HG03460 (cell line): ENCODE data around the gene EPHA8.

Source experiments
- ATAC-seq: cut with Tn5 transposase; IDR thresholded peaks from one replicate; pipeline ENCODE4 v1.9.1; 2021; ENCODE audit not compliant: unreplicated experiment

Gene EPHA8

DNA sequence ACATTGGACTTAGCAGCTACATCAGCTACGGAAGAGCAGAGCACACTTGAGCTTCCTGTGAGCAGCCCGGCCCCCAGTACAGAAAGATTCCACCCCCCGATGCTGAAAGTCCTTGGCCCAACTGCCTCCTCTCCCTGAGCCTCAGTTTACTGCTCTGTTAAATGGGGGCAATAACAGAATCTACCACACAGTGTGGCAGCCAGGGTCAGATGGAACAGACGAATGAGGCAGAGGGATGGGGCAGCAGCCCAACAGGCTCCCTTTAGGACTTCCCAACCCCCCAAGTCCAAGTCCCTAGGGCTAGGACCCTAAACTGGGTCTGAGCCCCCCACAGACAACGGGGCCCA lies 50.3 kb downstream of the EPHA8 start:
- ATAC-seq = no peak

DNA sequence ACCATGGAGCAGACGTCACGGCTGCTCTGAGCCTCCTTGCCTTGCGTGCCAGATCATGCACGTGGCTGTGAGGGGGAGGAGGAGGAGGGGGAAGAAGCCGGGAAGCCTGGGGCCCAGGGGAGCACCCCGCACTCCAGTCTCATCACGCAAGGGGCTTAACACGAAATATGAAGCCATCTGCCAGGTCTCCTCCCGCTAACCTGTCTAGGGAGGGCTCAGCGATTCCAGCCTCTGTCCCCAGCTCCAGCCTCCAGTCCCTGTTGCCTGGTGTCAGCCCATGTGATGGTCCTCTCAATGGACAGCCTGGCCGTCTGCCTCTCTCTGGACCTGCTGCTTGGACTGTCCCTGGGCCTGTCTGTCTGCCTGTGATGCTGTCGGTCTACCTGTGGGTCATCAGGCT lies 50.7 kb downstream of the EPHA8 start:
- no peak for ATAC-seq

DNA sequence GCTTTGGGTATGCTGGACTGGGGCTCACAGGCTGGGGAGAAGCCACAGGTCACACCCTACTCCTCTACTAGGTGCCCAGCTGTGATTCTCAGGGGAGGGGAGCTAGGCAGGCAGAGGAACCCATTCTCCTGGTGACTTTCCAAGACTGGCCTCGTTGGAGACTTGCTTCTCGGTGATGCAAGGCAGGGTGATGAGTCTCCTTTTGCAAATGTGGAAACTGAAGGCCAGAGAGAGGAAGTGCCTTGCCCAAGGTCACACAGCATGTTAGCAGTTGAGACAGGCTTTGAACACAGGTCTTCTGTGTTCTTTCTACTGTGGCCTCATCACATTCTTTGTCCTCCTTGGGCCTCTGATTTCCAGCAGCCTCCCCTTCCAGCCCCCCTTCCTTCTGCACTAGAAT lies 52.6 kb downstream of the EPHA8 start:
- ATAC-seq = no peak

DNA sequence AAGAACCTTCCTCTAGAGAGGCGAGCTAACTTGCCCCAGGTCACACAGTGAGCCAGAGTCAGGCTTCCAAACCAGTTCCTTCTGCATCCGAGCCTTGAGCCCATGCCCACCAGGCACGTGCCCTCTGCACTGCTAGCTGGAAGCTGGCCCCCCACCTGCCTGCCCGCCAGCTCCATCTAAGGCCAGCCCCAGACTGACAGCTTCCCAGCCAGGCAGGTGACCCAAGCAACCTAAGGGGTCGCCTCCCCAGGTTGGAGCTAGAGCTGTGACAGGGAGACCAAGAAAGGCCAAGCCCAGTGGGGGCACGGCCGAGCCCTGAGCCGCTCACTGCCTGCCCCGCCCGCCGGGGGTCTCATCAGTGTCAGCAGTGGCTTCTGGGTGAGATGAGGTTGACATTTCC lies 53.3 kb downstream of the EPHA8 start:
- no peak for ATAC-seq

DNA sequence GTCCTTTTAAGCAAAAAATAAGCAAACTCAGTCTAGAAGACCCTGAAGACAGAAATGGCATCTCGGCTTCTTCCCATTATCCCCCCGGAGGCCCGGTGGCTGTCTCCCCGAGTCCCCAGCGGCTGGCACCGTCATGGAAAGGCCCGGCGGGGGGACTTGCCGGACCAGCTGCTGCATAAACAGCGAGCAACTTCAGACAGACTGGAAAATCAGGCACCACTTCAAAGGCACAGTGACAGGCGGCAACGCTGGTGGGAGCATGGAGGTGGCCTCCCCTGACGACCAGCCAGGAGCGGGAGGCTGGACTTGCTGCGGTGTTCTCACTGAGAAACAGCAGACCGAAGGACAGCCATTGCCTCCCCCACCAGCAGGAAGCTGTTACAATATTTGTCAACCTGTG lies 54.8 kb downstream of the EPHA8 start:
- ATAC-seq = no peak

DNA sequence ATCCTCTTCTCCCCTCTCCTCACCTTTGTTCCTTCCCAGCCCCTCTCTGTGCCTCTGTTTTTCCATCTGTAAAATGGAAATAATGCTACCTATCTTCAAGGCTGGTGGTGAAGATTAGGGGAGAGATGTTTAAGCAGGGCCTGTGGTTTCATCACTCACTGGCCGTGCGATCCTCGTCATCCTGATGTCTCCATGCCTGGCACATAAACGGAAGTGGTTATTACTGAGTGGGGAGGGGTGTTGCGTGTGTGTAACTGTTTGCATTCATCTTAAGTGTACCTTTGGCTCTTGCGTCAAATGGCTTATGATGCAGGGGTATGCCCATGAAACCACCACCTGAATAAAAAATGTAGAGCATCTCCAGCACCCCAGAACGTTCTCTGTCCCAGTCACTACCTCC lies 56.0 kb downstream of the EPHA8 start:
- ATAC-seq = no peak

DNA sequence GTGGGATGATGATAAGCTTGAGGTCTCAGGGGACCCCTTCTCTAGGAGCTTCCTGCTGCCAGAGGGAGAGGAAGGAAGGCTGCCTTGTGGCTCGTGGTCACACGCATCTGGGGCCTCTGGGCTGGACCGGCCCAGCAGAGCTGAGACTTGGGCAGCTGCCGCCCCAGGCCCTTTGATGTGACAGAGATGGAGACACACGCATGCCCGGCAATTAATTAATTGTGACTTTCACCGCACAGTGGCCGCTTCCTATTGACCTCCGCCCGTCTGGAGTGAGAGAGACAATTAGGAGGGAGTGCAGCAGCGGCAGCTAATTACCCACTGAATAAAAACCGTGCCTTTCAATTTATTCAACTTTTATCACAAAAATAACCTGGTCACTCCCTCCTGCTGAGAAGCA lies 56.5 kb downstream of the EPHA8 start:
- ATAC-seq = no peak

DNA sequence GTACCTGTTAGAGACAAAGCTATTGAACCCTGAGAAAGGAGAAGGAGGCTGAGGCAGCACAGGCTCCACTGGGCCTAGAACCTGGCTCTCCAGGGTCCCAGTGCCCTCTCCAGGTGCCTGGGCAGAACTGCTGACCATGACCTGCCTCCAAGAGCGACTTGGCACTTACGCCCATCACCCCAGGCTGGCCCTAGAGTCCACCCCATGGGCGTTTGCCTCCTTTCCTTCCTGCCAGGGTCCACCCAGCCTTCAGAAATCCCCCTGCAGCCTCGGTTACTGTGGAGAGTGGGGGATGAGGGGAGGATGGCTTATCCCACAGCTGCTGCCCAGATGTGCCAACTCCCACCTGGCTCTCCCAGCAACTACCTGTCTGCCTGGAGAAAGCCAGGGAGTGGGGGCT lies 58.5 kb downstream of the EPHA8 start:
- ATAC-seq = no peak

DNA sequence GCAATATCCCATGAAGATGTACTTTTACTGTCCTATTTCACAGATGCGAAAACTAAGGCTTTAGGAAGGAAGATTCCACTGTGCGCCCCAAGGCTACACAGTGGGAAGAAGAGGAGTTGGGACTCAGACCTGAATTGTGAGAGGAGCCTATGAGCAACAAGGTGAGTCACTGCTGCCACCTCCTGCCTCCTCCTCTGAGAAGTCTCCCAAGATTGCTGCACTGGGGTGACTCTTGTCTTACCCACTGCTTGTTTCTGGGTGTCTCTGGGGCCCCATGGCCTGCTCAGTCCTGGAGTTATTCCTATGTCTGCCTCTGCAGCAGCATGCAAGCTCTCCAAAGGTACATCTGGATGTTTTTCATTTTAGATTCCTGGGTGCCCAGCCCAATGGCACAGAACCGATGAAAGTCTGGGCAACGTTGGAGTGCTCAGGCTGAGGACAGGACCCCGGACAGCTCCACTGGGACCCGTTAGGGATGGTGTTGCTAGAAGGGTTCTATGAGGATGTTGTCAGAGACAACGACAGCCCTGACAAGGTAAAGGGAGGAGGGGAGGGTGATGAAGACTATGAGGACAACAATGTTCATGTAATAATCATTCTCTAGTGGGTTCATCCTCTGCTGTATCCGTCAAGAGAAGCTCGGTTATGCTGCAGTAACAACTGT lies 62.1 kb downstream of the EPHA8 start:
- no peak for ATAC-seq

DNA sequence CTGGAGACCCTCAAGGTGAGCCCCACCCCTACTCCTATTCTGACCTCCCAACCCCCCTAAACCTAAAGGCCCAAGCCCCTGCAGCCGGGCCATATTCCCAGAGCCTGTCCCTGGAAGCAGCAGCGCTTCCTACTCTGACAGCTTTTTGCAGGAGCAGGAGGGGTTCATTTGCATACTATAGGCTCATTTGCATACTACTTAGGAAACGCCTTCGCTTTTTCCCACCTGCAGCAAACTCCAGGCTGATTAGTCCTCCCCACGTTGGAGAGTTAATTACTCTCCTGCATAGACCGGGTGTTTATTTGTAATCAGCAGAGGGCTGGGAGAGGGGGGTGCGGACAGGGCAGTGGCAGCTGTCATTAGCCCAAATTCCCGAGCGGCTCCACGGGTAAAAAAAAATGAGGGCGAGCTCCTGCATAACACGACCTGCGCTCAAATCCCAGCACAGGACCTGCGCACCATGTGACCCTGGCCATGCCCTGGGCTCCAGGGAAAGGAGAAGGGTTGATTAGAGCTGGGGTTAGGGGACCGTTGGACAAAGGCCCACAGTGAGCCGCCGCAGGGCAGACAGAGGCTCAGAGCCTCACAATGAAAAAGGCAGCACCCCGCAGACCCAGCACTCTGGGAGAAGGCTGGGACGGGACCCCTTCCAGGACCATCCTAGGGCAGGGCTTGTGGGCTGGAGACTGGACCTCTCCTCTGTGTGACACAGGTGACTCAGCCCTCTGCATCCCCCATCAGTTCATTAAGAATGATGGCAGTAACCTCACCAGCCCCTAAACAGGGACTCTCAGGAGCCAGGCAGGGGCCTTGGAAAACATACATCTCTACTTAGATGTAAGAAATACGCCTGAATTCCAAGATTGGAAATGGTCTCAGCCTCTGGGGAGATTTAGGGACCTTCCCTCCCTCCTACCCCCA lies 63.2 kb downstream of the EPHA8 start:
- ATAC-seq = no peak

DNA sequence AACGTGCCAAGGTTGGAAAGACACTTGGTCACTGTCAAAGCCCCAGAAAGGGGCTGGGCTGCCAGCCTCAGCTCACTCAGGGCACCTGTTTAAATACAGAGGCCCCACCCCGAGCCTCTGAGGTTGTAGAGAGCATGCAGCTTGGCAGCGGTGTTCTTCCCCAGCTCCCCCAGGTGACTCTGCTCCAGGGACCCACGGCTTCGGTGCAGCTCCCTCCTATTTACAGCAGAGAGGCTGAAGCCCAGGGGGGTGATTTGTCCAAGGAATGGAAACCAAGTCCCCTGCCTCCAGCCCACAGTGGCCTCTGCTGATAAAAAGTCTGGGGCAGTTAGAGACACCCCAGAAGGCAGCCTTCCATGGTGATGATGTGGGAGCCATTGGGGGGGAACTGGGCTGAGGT lies 64.0 kb downstream of the EPHA8 start:
- no peak for ATAC-seq

DNA sequence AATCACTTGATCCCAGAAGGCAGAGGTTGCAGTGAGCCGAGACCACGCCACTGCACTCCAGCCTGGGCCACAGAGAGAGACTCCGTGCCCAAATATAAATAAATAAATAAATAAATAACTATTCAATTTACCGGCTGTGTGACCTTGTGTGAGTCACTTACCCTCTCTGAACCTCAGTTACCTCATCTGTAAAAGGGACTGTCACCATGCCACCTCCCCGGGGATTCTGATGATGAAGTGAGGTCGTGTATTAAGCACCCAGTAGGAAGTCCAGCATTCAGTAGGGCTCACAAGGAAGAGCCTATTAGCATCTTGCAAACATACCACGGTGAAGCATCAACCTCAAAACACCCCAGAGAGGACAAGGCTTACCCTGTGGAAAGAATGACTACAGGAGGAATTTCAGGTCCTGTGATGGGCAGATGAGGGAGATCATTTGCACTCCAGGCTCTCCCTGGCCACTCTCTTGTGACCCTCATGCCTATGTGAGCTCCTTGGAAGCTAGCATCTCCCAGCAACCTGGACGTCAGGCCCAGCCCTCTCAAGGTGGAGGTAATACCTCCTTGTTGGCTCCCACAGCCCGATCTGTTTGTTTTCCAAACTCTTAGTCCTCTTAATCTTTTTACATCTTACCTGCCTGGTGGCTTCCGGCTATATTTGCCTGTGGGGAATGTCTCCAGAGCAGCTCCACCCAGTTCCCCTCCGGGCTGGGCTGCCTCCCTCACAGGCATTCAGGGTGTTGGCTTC lies 65.6 kb downstream of the EPHA8 start:
- ATAC-seq = no peak

DNA sequence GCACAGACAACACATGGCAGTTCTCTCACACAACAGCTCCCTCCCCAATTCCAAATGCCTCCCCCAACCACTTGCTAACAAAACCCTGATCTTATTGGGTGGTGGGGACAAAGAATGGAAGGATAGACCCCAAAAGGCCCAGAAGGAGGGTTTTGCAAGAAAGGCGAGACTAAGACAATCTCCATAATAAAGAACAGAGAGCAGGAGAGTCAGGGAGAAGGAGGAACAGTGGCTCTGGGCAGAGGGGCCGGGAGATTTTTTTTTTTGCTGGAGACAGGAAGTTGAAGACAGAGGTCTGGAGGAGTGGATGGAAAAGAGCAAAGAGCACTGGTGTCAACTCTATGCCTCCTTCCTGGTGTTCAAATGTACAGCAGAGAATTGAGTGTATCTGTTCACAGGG lies 66.6 kb downstream of the EPHA8 start:
- ATAC-seq = no peak

DNA sequence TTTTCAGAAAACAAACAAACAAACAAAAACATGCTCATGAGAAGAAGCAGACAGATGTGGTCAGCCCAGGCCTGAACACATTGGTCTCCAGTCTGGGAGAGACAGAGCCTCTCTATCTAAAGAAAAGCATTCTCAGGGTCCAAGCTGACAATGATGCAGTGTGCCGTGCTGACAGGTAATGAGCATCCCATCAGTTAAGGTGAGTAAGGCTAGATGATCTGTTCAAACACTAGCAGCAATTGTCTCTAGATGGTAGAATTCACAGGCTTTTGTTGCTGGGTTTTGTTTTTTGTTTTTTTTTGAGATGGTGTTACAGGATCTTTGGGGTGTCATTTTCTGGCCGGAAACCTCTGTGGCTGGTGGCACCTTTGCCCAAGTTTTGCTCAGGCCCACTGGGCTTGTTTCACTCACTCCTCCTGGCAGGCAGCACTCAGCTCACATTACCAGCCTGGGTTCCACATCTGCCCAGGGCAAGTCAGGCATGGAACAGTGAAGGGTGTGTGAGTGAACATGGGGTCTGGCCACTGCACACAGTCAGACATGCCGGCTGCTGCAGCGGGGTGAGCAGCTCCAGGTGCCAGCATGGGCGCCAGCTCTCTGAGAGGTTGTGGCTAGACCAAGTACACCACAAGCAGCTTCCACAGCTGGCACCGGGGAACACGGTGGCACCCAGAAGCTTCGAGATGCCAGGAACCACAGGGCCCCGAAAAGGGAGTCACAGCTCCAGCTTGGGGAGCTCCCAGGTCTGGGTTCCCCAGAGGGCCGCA lies 70.6 kb downstream of the EPHA8 start:
- no peak for ATAC-seq

DNA sequence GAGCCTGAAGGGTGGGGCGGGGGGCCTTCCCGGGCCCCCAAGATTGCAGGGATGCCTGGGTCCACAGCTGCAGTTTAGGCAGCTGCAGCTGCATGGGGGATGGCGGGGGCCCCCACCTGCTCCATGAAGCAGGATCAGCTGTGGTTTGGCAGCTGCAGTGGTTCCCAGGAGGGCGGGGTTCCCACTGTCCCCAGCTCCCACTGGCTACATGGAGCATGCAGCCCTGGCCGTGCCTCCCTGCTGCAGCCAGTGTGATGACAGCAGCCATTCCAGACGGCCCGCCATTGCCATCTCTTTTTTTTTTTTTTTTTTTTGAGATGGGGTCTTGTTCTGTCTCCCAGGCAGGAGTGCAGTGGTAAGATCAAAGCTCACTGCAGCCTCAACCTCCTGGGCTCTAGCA lies 72.1 kb downstream of the EPHA8 start:
- ATAC-seq = no peak

DNA sequence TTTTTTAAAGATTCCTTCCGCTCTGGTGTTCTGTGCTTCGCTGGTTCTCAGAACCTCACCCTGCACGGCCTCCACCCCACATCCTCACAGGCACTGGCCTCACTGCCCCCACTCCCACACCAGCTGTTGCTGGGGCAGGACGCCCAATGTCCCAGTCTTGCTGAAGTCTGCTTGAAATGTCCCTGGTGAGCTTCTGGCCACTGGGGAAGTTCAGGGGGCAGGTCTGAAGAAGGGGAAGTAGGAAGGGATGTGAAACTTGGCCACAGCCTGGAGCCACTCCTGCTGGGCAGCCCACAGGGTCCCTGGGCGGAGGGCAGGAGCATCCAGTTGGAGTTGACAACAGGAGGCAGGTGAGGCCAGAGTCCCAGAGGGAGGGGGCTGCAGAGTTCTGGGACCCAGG lies 73.1 kb downstream of the EPHA8 start, which contains the start of gene C1QA:
C1QA (plus strand) TSS at position 276 of the 400 bp plus-strand sequence. CDS start 989 bp downstream, outside the sequence.
- ATAC-seq = no peak

DNA sequence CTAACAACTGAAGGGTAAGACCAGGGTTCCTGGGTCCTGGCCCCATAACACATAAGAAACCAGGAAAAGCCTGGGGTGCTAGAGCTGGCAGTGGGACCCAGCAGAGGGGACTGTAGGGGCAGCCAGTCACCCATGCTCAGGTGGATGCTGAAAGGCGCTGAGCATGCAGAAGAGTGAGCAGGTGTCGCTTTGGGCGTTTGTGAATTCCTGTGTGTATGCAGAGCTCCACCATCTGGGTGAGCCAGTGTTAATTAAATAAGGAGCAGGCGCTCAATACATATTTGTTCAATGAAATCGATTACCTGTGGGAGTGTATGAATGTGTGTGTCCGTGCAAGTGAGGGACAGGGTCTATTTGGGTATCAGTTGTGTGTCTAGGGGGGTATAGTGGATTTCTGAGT lies 73.6 kb downstream of the EPHA8 start:
- ATAC-seq = no peak

DNA sequence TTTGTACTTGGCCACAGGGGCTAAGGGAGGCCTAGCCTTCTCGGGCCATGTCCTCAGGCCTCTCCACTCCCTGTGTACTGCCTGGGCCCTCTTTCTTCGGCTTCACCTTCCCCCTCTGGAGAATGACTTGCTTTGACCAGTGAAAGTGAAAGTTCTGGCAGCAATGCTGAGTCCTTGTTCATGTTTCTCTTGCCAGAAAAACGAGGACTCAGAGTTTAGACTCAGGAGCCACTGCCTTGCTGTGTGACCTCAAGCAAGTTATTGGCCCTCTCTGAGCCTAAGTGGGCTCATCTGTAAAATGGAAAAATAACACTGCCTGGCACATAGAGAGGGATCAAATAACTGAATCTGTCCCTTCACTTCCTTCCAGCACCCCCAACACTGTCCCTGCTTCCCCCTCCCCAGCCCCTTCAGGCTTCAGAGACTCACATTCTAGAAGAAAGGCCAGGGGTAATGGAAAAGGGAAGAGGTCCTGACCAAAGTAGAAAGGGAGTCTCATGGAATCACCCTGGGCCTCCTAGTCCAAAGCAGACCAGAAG lies 74.7 kb downstream of the EPHA8 start:
- ATAC-seq = no peak

DNA sequence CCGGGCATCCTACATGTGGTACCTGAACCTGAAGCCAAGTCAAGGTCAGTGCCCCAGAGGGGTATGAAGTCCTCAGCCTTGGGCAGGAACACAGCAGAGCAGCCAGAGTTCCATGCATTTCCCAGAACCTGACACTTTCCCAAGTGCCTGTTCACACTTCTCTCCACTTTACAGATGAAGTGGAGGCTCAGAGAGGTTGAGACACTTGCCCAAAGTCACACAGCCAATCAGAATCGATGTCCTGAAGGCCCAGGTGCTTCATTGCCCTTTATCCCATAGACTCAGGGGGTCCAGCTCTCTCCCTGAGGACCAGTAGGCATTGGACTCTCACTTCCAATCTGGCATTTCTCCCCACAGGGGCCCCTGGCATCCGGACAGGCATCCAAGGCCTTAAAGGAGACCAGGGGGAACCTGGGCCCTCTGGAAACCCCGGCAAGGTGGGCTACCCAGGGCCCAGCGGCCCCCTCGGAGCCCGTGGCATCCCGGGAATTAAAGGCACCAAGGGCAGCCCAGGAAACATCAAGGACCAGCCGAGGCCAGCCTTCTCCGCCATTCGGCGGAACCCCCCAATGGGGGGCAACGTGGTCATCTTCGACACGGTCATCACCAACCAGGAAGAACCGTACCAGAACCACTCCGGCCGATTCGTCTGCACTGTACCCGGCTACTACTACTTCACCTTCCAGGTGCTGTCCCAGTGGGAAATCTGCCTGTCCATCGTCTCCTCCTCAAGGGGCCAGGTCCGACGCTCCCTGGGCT lies 75.4 kb downstream of the EPHA8 start:
- ATAC-seq = no peak

DNA sequence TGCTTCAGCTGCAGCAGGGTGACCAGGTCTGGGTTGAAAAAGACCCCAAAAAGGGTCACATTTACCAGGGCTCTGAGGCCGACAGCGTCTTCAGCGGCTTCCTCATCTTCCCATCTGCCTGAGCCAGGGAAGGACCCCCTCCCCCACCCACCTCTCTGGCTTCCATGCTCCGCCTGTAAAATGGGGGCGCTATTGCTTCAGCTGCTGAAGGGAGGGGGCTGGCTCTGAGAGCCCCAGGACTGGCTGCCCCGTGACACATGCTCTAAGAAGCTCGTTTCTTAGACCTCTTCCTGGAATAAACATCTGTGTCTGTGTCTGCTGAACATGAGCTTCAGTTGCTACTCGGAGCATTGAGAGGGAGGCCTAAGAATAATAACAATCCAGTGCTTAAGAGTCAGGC lies 76.0 kb downstream of the EPHA8 start:
- ATAC-seq = no peak
